K562 (cell line): ENCODE data around the gene FCER2. TPM values are rescaled to one million over a fixed set of nuclear protein-coding genes. Genes with fewer than 3 reads are reported as not detected.
A peak's percentile ranks its signal among the peaks of the same experiment; 100 is the strongest.

Source experiments
- ATAC-seq: fragments of 200-7000 bp; cut with Tn5 transposase; 3 replicates; pipeline ENCODE4 v1.9.1; 2020; ENCODE audit warnings: moderate library complexity
- BruUV-seq: library from RNA; stranded (reverse); fragments of 400-500 nt; replicated peaks from 2 replicates; lab custom pipeline; 2021; lab: Mats Ljungman, UMichigan
- CTCF ChIA-PET: fragments of 300-600 bp; formaldehyde crosslinking; extraction: SDS; loops from one replicate; lab custom pipeline; 2021; ENCODE audit warnings: low intra/inter-chr PET ratio; lab: Yijun Ruan, JAX
- POLR2A ChIA-PET: fragments of 300-600, 350-650 bp; sonication (Branson Sonifier 250); formaldehyde crosslinking; extraction: SDS; loops from one replicate; lab custom pipeline; 2021; ENCODE audit warnings: antibody characterized with exemption, inconsistent platforms; lab: Yijun Ruan, JAX
- DNase-seq, 4 experiments: peaks; one replicate each; pipeline versions ENCODE4 v3.0.0 to v3.0.0-alpha.2; 2011 to 2018; ENCODE audit warnings: low spot score in 3 of 4, mixed read lengths in 3 of 4; ENCODE audit errors: extremely low read depth in 1 of 4
- FAIRE-seq: peaks from 2 replicates; lab custom pipeline; 2011; peaks lifted over from hg19 to GRCh38; lab: Jason Lieb, UNC
- H2AFZ ChIP-seq: 2 replicates; pipeline ENCODE4 v1.6.0; 2011; ENCODE audit warnings: low read depth, low read length, control low read depth, inconsistent platforms
- H3K27ac ChIP-seq: fragments of 200-600 bp; 3 replicates; pipeline ENCODE4 v1.8.0; 2011; ENCODE audit warnings: low read depth, mild to moderate bottlenecking, control low read depth, inconsistent platforms, low read length, moderate library complexity, mixed read lengths; ENCODE audit errors: extremely low read depth
- H3K27me3 ChIP-seq, 2 experiments: fragments of 300-600 bp in 1 of 2; 2 replicates in 1 of 2; 3 replicates in 1 of 2; pipeline versions ENCODE4 v1.6.0 to v1.8.0; 2011; ENCODE audit warnings: inconsistent platforms in 2 of 2, low read length in 2 of 2, mild to moderate bottlenecking in 1 of 2, mixed read lengths in 1 of 2, moderate library complexity in 1 of 2; ENCODE audit not compliant: control insufficient read depth in 2 of 2, insufficient read depth in 2 of 2
- H3K36me3 ChIP-seq: fragments of 300-600 bp; 3 replicates; pipeline ENCODE4 v1.8.0; 2011; ENCODE audit warnings: mild to moderate bottlenecking, low read length, inconsistent platforms; ENCODE audit not compliant: control insufficient read depth, insufficient read depth
- H3K4me1 ChIP-seq, 2 experiments: fragments of 200-600 bp in 1 of 2; replicated peaks in 1 of 2; 2 replicates in 1 of 2; 3 replicates in 1 of 2; pipeline versions ENCODE4 v1.5.1 to v1.8.0; 2011; ENCODE audit warnings: inconsistent platforms in 2 of 2, low read length in 2 of 2, mild to moderate bottlenecking in 1 of 2, mixed read lengths in 1 of 2, moderate library complexity in 1 of 2; ENCODE audit not compliant: control insufficient read depth in 2 of 2, insufficient read depth in 2 of 2
- H3K4me2 ChIP-seq: 2 replicates; pipeline ENCODE4 v1.6.1; 2011; ENCODE audit warnings: low read length, control low read depth, inconsistent platforms, mixed read lengths; ENCODE audit not compliant: insufficient read depth
- H3K4me3 ChIP-seq: fragments of 200-600 bp; sonication (generic), shearing (Covaris generic); 2 replicates; pipeline ENCODE4 v1.5.1; 2016; ENCODE audit warnings: control low read depth, inconsistent platforms
- H3K79me2 ChIP-seq: fragments of 200-600 bp; 3 replicates; pipeline ENCODE4 v1.8.0; 2011; ENCODE audit warnings: low read length, inconsistent platforms; ENCODE audit not compliant: control insufficient read depth, insufficient read depth
- H3K9ac ChIP-seq, 2 experiments: 2 replicates each; pipeline versions ENCODE4 v1.6.0 to v1.6.1; 2011; ENCODE audit warnings: low read depth in 2 of 2, low read length in 2 of 2, control low read depth in 1 of 2, inconsistent platforms in 1 of 2, mild to moderate bottlenecking in 1 of 2, mixed read lengths in 1 of 2; ENCODE audit not compliant: insufficient read depth in 1 of 2
- H3K9me1 ChIP-seq: one replicate; pipeline ENCODE4 v1.6.0; 2011; ENCODE audit warnings: inconsistent platforms, mild to moderate bottlenecking, low read length, moderate library complexity; ENCODE audit not compliant: control insufficient read depth, insufficient read depth
- H3K9me3 ChIP-seq: replicated peaks from 2 replicates; pipeline ENCODE4 v1.5.1; 2011; ENCODE audit warnings: low read depth, low read length, inconsistent platforms; ENCODE audit not compliant: control insufficient read depth, insufficient read depth
- H4K20me1 ChIP-seq: replicated peaks from 2 replicates; pipeline ENCODE4 v1.6.1; 2011; ENCODE audit warnings: low read length, inconsistent platforms, mixed read lengths; ENCODE audit not compliant: control insufficient read depth, insufficient read depth
- EP400 ChIP-seq: fragments of 450-650 bp; IDR thresholded peaks from 2 replicates; pipeline ENCODE4 v1.6.1; 2017; ENCODE audit warnings: antibody characterized with exemption, mild to moderate bottlenecking, moderate library complexity
- HOXB6 ChIP-seq: fragments of 250-450 bp; sonication (Bioruptor Pico); IDR thresholded peaks from 2 replicates; pipeline ENCODE4 v1.5.1; 2022; ENCODE audit warnings: mild to moderate bottlenecking, borderline replicate concordance
- MCM2 ChIP-seq: fragments of 450-650 bp; IDR thresholded peaks from 2 replicates; pipeline ENCODE4 v1.6.1; 2017; ENCODE audit warnings: low read depth, mild to moderate bottlenecking
- ZNF121 ChIP-seq: sonication (generic); formaldehyde crosslinking; conservative IDR thresholded peaks from 2 replicates; pipeline ENCODE4 v1.8.0; 2022; ENCODE audit warnings: missing genetic modification reagents
- WGBS: fragments of 100-300 bp; shearing (Covaris generic); methylation state at CpG from one replicate; pipeline ENCODE4 v1.1.6; 2016; ENCODE audit warnings: low coverage, mixed read lengths; ENCODE audit not compliant: insufficient coverage; ENCODE audit errors: missing lambda C conversion rate; 5-methylcytosine and 5-hydroxymethylcytosine counted together
- in situ Hi-C: fragments of 300-500 bp; cut with MboI; formaldehyde crosslinking; loops from 4 replicates; pipeline ENCODE4 v1.15.0; 2018; ENCODE audit warnings: inconsistent platforms, mixed read lengths
- intact Hi-C: fragments of 100-400 bp; cut with micrococcal nuclease; formaldehyde crosslinking; loops from 2 replicates; pipeline ENCODE4 v1.14.2; 2022
- polyA plus RNA-seq, 8 experiments: library from polyadenylated mRNA; depleted of rRNA in 4 of 8; stranded (reverse) in 5 of 8; unstranded in 3 of 8; fragments of >200 nt; fragmentation: Nextera tagmentation in 2 of 8; fragmentation: Illumina TruSeq in 1 of 8; extraction: Ambion mirVana in 2 of 8; extraction: Trizol in 1 of 8; gene quantifications; 2 replicates each; pipeline versions ENCODE4 v1.2.1 to v1.2.3, GENCODE V29; 2011 to 2014; ENCODE audit warnings: inconsistent platforms in 1 of 8, missing spikeins in 1 of 8
- total RNA-seq, 7 experiments: library from RNA; depleted of rRNA in 6 of 7; stranded (reverse); fragments of >200 nt in 6 of 7; fragmentation: Illumina TruSeq in 2 of 7; extraction: Trizol in 2 of 7; gene quantifications; 2 replicates each; pipeline versions ENCODE4 v1.2.1 to v1.2.3, GENCODE V29; 2011 to 2021; ENCODE audit warnings: low replicate concordance in 1 of 7

FCER2 gene
- total and polyA plus RNA-seq, 9 of the 15 experiments (the other 6 are each of a cell fraction or from before 2014, with no cell fraction given) = 0.11 TPM; not detected in 8

GRCh38 chr19:7679771-7680605 lies 21.9 kb downstream of the FCER2 start:
- Histone ChIP-seq H3K9me3 (no peaks in the 10 kb centered on the region), H3K4me2 (peak overlapping the region; percentile 87), H3K9ac (peak overlapping the region in 1 of 2 experiments; percentile 95; a peak in 2 of 4 replicates), H3K27me3 (0 out of 5 replicates have a peak, but pooled peaks cover 0 to 8% of the 10 kb centered on the region in 2 experiments), H2AFZ (peak overlapping the region; percentile 87), H4K20me1 (no peaks in the 10 kb centered on the region), H3K79me2 (peaks cover 15% of the 10 kb centered on the region; the same call in 2 of the 3 replicates), H3K4me1 (peaks cover 10 to 26% of the 10 kb centered on the region in 2 experiments; a peak in 4 of 5 replicates), H3K27ac (no peak overlapping the region), H3K9me1 (peaks cover 3% of the 10 kb centered on the region), H3K4me3 (peak overlapping the region; percentile 95), H3K36me3 (peaks cover 10% of the 10 kb centered on the region; the same call in 2 of the 3 replicates)
- intact Hi-C loops = loop anchor here (2.0 to 10.0 kb wide), 4 partner anchors 27 to 325 kb away; no protein-coding TSS in a partner anchor
- BruUV-seq = no TSS peak
- DNase-seq (no peak), ATAC-seq (no peak; the same call in 2 of the 3 replicates), FAIRE-seq (no peak)
- TF ChIP-seq EP400 = 0 out of 2 replicates have a peak, but pooled peaks have one; percentile 12
- TF ChIP-seq ZNF121 (CRISPR knock-in tag) = 0 out of 2 replicates have a peak, but pooled peaks have one; percentile 4
- no peak for TF ChIP-seq HOXB6 (CRISPR knock-in tag)
- no peak for TF ChIP-seq MCM2
- ChIA-PET POLR2A (interaction anchor here (1.1 kb wide), 1 partner anchor 13 kb away, joined by 3 read pairs; no protein-coding TSS in a partner anchor), CTCF (interaction anchor here (0.5 to 2.6 kb wide), 3 partner anchors 28 to 338 kb away, joined by 3 to 28 read pairs (median 6); no protein-coding TSS in a partner anchor)
- WGBS = 16% methylated on average over 22 of the region's 22 CpGs
- in situ Hi-C loops = loop anchor here (5.0 to 10.0 kb wide), 3 partner anchors 93 to 325 kb away; no protein-coding TSS in a partner anchor
